Measurements from ENCODE around the gene RHBDD1.

RHBDD1 gene

DNA sequence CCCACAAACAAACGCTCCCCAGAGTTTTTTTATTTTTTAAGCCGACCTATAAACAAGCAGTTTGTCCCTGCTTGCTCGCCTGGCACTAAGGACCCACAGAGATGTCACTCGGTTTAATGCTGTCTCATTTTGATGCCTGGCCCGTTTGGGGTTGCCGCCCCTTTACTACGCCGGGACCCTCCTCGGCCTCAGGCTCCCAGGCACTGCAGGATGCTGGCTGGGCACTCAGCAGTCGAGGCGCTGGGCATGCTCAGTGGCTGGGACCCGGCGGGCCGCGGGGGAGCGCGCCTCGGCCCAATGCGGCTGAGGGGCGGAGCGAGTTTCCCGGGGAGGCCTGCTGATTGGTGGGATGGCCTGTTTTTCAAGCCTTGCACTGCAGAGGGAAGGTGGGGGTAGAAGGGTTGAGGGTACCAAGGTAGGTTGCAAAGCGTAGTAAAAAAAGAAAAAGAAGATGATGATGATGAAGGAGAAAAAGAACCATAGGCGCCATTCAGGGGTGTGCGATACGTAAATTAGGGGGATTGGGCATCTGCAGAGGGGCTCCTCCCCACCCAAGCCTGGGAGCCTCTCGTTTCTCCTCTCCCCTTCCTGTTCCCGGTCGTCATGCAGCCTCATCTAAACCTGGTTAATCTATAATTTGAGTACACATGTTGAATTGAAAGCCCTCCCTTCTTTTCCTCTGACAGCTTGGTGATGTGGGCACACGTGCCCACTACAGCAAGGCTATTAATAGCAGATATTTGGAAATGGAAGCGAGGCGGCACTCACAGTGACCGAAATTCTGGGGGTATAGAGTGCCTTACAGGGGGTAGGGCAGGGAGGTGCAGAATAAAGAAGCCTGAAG, 34.7 kb upstream of the RHBDD1 start:
- Histone ChIP-seq H3K79me2 (ENCODE audit: control insufficient read depth, insufficient read depth, low read length, poor library complexity) (peaks cover 30% of the 10 kb centered on the region), H2BK12ac (ENCODE audit: low read length) (no peak overlapping the region), H3K18ac (ENCODE audit: low read length) (no peak overlapping the region), H3K9me3 (ENCODE audit: insufficient read depth, low read depth, low read length) (peaks cover 4% of the 10 kb centered on the region), H2BK120ac (ENCODE audit: insufficient read depth, low read length, poor library complexity) (no peak overlapping the region), H3K79me1 (ENCODE audit: low read length) (peaks cover 20% of the 10 kb centered on the region), H3K4me3 (ENCODE audit: low read depth, low read length) (peak overlapping the region; percentile 70), H2BK5ac (ENCODE audit: low read depth, low read length, poor library complexity) (no peak overlapping the region), H3K27ac (ENCODE audit: low read depth, low read length) (no peak overlapping the region), H4K91ac (ENCODE audit: low read depth, low read length) (no peak overlapping the region), H4K12ac (ENCODE audit: low read depth, low read length) (no peak overlapping the region), H2AFZ (ENCODE audit: insufficient read depth, low read length, poor library complexity) (peak overlapping the region; percentile 56), H2AK5ac (ENCODE audit: low read length) (no peak overlapping the region), H3K4ac (ENCODE audit: low read depth, low read length) (no peak overlapping the region), H3K23ac (ENCODE audit: low read length) (no peak overlapping the region), H3K4me2 (ENCODE audit: low read length) (peak overlapping the region; percentile 65), H3K14ac (ENCODE audit: low read length) (no peak overlapping the region), H3K36me3 (ENCODE audit: control insufficient read depth in 1 of 2, insufficient read depth in 2 of 2, low read length in 2 of 2) (peaks cover 17 to 18% of the 10 kb centered on the region in 2 experiments), H3K9ac (ENCODE audit: low read length) (no peak overlapping the region), H4K8ac (ENCODE audit: low read depth, low read length) (peak overlapping the region; percentile 59), H3K27me3 (ENCODE audit: insufficient read depth, low read length) (no peaks in the 10 kb centered on the region), H3K4me1 (ENCODE audit: control insufficient read depth in 1 of 2, insufficient read depth in 2 of 2, low read length in 2 of 2) (peaks cover 27 to 28% of the 10 kb centered on the region in 2 experiments)
- DNase-seq = no peak
- WGBS (ENCODE audit: extremely low coverage, insufficient coverage, insufficient read length) = no CpG with 5 or more reads among the region's 33 CpGs

- Histone ChIP-seq H3K36me3 (ENCODE audit: control insufficient read depth in 1 of 2, insufficient read depth in 2 of 2, low read length in 2 of 2) (peaks cover 3 to 4% of the 10 kb centered on the region in 2 experiments), H3K4me2 (ENCODE audit: low read length) (no peak overlapping the region), H3K4ac (ENCODE audit: low read depth, low read length) (no peak overlapping the region), H3K79me2 (ENCODE audit: control insufficient read depth, insufficient read depth, low read length, poor library complexity) (peaks cover 17% of the 10 kb centered on the region), H3K9me3 (ENCODE audit: insufficient read depth, low read depth, low read length) (peaks cover 1% of the 10 kb centered on the region), H4K8ac (ENCODE audit: low read depth, low read length) (no peak overlapping the region), H2BK120ac (ENCODE audit: insufficient read depth, low read length, poor library complexity) (no peak overlapping the region), H3K79me1 (ENCODE audit: low read length) (peaks cover 20% of the 10 kb centered on the region), H2AFZ (ENCODE audit: insufficient read depth, low read length, poor library complexity) (no peak overlapping the region), H2BK12ac (ENCODE audit: low read length) (no peak overlapping the region), H4K91ac (ENCODE audit: low read depth, low read length) (no peak overlapping the region), H3K9ac (ENCODE audit: low read length) (no peak overlapping the region), H3K4me3 (ENCODE audit: low read depth, low read length) (no peak overlapping the region), H3K14ac (ENCODE audit: low read length) (no peak overlapping the region), H3K23ac (ENCODE audit: low read length) (no peak overlapping the region), H3K4me1 (ENCODE audit: control insufficient read depth in 1 of 2, insufficient read depth in 2 of 2, low read length in 2 of 2) (peaks cover 13 to 14% of the 10 kb centered on the region in 2 experiments), H3K27me3 (ENCODE audit: insufficient read depth, low read length) (no peaks in the 10 kb centered on the region), H3K18ac (ENCODE audit: low read length) (no peak overlapping the region), H2BK5ac (ENCODE audit: low read depth, low read length, poor library complexity) (no peak overlapping the region), H2AK5ac (ENCODE audit: low read length) (no peak overlapping the region), H4K12ac (ENCODE audit: low read depth, low read length) (no peak overlapping the region), H3K27ac (ENCODE audit: low read depth, low read length) (no peak overlapping the region)
- no CpG with 5 or more reads among the region's 4 CpGs for WGBS (ENCODE audit: extremely low coverage, insufficient coverage, insufficient read length)
- peak; percentile 44 to 93 for DNase-seq
Measured at GRCh38 chr2:226802573-226802972, 33.3 kb upstream of the RHBDD1 start.

DNA sequence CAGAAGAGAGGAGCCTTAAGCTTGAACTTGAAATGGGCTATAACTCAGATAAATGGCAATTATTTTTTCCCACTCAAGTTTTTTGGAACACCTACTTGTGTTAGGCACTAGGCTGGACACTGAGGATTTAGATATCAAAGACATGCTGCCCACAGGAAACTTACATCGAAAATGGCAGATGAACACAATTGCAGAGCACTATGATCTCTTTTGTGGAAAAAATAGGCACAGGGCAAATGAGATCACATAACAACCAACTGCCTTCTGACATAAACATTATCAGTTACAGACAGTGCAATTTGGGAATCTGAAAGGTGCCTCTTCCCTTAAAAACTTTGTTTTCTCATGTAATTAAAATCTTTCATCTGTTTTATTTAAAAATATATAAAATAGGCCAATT, 32.4 kb upstream of the RHBDD1 start:
- H4K91ac ChIP-seq (ENCODE audit: low read depth, low read length) = no peak overlapping the region
- H2BK120ac ChIP-seq (ENCODE audit: insufficient read depth, low read length, poor library complexity) = no peak overlapping the region
- H4K12ac ChIP-seq (ENCODE audit: low read depth, low read length) = no peak overlapping the region
- H3K23ac ChIP-seq (ENCODE audit: low read length) = no peak overlapping the region
- no peaks in the 10 kb centered on the region for H3K36me3 ChIP-seq (ENCODE audit: control insufficient read depth in 1 of 2, insufficient read depth in 2 of 2, low read length in 2 of 2)
- no peak overlapping the region for H2AFZ ChIP-seq (ENCODE audit: insufficient read depth, low read length, poor library complexity)
- peaks cover 17% of the 10 kb centered on the region for H3K79me1 ChIP-seq (ENCODE audit: low read length)
- H2BK12ac ChIP-seq (ENCODE audit: low read length) = no peak overlapping the region
- H3K9me3 ChIP-seq (ENCODE audit: insufficient read depth, low read depth, low read length) = no peaks in the 10 kb centered on the region
- no peak overlapping the region for H4K8ac ChIP-seq (ENCODE audit: low read depth, low read length)
- no CpG with 5 or more reads among the region's 1 CpG for WGBS (ENCODE audit: extremely low coverage, insufficient coverage, insufficient read length)
- H2BK5ac ChIP-seq (ENCODE audit: low read depth, low read length, poor library complexity) = no peak overlapping the region
- peaks cover 6 to 7% of the 10 kb centered on the region in 2 experiments for H3K4me1 ChIP-seq (ENCODE audit: control insufficient read depth in 1 of 2, insufficient read depth in 2 of 2, low read length in 2 of 2)
- H3K4me3 ChIP-seq (ENCODE audit: low read depth, low read length) = no peak overlapping the region
- H3K4me2 ChIP-seq (ENCODE audit: low read length) = no peak overlapping the region
- H3K27ac ChIP-seq (ENCODE audit: low read depth, low read length) = no peak overlapping the region
- no peak overlapping the region for H3K9ac ChIP-seq (ENCODE audit: low read length)
- DNase-seq = no peak
- H2AK5ac ChIP-seq (ENCODE audit: low read length) = no peak overlapping the region
- no peaks in the 10 kb centered on the region for H3K27me3 ChIP-seq (ENCODE audit: insufficient read depth, low read length)
- H3K18ac ChIP-seq (ENCODE audit: low read length) = no peak overlapping the region
- H3K4ac ChIP-seq (ENCODE audit: low read depth, low read length) = no peak overlapping the region
- no peak overlapping the region for H3K14ac ChIP-seq (ENCODE audit: low read length)
- H3K79me2 ChIP-seq (ENCODE audit: control insufficient read depth, insufficient read depth, low read length, poor library complexity) = peaks cover 9% of the 10 kb centered on the region

DNA sequence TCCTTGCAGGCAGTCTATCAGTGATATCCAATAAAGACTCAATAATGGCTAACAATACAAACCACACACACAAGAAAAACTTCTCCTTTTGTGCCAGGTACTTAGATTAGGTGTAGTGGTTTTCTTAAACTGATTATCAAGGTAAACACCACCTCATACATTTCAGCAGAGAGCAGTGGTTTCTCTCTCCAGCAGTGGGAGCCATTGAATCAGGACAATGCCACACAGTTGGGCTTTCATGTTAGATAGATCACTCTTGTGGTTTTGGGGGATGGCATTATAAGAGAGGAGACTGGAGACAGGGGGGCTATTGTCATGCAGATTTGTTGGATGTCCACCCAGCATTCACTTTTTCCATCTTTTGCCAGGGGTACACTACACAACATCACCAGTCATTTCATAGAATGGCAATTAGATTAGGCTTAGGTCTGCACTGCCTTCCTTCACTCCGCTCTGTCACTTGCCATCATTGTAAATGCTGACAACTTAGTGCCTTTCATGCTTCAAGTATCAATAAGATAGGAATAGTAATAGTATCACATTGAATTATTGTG, 22.6 kb upstream of the RHBDD1 start:
- Histone ChIP-seq H3K27me3 (ENCODE audit: insufficient read depth, low read length) (no peaks in the 10 kb centered on the region), H3K79me1 (ENCODE audit: low read length) (no peaks in the 10 kb centered on the region), H2BK120ac (ENCODE audit: insufficient read depth, low read length, poor library complexity) (no peak overlapping the region), H4K91ac (ENCODE audit: low read depth, low read length) (no peak overlapping the region), H2BK5ac (ENCODE audit: low read depth, low read length, poor library complexity) (no peak overlapping the region), H3K18ac (ENCODE audit: low read length) (no peak overlapping the region), H3K9me3 (ENCODE audit: insufficient read depth, low read depth, low read length) (peaks cover 1% of the 10 kb centered on the region), H3K36me3 (ENCODE audit: control insufficient read depth in 1 of 2, insufficient read depth in 2 of 2, low read length in 2 of 2) (no peaks in the 10 kb centered on the region), H3K14ac (ENCODE audit: low read length) (no peak overlapping the region), H3K9ac (ENCODE audit: low read length) (no peak overlapping the region), H2AFZ (ENCODE audit: insufficient read depth, low read length, poor library complexity) (no peak overlapping the region), H3K79me2 (ENCODE audit: control insufficient read depth, insufficient read depth, low read length, poor library complexity) (no peaks in the 10 kb centered on the region), H3K4me1 (ENCODE audit: control insufficient read depth in 1 of 2, insufficient read depth in 2 of 2, low read length in 2 of 2) (no peaks in the 10 kb centered on the region), H3K4me3 (ENCODE audit: low read depth, low read length) (no peak overlapping the region), H3K4me2 (ENCODE audit: low read length) (no peak overlapping the region), H2BK12ac (ENCODE audit: low read length) (no peak overlapping the region), H3K27ac (ENCODE audit: low read depth, low read length) (no peak overlapping the region), H3K4ac (ENCODE audit: low read depth, low read length) (no peak overlapping the region), H3K23ac (ENCODE audit: low read length) (no peak overlapping the region), H4K8ac (ENCODE audit: low read depth, low read length) (no peak overlapping the region), H4K12ac (ENCODE audit: low read depth, low read length) (no peak overlapping the region), H2AK5ac (ENCODE audit: low read length) (no peak overlapping the region)
- WGBS (ENCODE audit: extremely low coverage, insufficient coverage, insufficient read length) = no CpG with 5 or more reads among the region's 1 CpG
- peak in 1 of 2 donors; percentile 39 for DNase-seq
